ENCODE results near the gene CEP164. TPM values are rescaled to one million over a fixed set of nuclear protein-coding genes. Genes with fewer than 3 reads are reported as not detected.
"Not testable (repeated sequence)": the region's sequence is repeated elsewhere in the genome, so short reads cannot be mapped to it uniquely, and the experiment has no call there.

The CEP164 gene
- total RNA-seq, 1 experiment from 2014 or later, result 37.5 TPM

GRCh38 chr11:117438371-117439000, 110.8 kb downstream of the CEP164 start:
- no peak for DNase-seq (ENCODE audit: low read depth)

GRCh38 chr11:117439256-117439655, 111.6 kb downstream of the CEP164 start:
- no peak for DNase-seq (ENCODE audit: low read depth)

DNA sequence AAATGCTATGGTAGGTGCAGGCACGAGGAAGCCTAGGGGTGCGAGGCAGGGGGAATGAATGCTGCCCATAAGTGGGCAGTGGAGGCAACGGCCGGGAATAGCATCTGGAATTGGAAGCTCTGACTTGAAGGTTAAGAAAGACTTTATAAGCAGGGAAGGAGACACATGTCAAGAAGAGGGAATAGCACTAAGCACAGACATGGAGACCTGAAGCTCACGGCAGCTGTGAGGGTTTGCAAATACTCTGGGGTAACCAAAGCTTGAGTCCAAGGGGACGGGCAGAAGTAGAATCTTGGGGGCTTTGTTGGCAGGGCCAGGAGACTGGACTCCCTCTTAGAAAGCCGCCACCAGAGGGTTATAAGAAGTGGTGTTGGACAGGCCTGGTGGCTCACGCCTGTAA, 112.6 kb downstream of the CEP164 start:
- DNase-seq (ENCODE audit: low read depth), result no peak

DNA sequence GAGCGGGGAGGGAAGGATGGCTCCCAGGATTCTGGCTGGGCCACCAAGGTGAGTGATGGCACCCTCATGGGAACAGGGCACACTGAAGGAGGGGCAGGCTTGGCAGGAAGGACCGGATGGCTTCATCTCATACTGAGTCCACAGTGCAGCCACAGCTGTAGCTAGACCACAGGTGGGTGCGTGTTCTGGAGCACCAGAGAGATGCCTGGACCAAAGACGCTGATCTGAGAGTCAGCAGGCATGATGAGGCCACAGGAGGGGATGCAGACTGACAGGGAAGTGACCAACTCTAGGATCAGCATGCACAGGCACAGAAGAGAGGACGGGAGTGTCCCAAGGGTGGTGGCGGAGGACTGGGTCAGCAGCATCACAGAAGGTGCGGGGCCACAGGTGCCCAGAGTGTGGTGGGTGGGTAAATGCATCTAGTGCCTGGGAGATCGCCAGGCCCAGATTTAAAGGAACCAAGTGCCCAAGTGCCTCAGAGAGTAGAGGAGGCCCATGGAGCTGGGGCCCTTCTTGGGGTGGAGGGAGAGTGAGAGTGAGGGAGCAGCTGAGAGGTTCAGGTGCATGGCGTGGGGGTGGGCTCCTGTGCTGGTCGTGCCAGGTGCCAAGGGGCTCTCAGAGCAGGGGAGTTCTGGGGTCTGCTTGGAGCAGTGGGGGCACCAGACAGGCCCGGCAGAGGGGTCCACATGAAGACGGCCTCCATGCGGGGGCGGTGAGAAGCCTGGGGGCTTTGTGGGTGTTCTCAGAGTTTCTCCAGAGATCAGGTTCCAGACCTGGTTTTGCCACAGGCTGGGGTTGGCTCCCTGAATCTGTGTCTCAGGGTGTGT, 113.7 kb downstream of the CEP164 start:
- DNase-seq (ENCODE audit: low read depth), result no peak

GRCh38 chr11:117442049-117442868, 114.6 kb downstream of the CEP164 start:
- DNase-seq (ENCODE audit: low read depth), result no peak

DNA sequence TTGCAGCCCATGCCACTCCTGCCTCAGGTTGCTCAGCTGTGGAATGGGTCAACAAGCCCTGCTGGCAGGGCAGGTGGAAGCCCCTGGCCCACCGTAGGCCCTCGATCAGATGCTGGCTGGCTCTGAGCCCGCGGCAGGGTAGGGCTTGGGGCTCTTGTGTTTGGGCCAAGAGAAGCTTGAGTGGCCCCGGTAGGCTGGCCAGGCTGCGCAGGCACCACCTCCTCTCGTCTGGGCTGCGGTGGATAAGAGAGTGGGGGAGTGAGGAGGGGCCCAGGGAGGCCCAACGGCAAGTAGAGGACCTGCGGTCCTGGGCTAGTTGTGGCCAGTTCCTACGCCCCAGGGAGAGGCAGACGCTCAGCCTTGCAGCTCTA, 115.2 kb downstream of the CEP164 start:
- no peak for DNase-seq (ENCODE audit: low read depth)

GRCh38 chr11:117443266-117444186, 115.9 kb downstream of the CEP164 start:
- DNase-seq (ENCODE audit: low read depth), result peak; percentile 15

- no peak for DNase-seq (ENCODE audit: low read depth)
Measured at GRCh38 chr11:117444256-117444655, 116.6 kb downstream of the CEP164 start.

GRCh38 chr11:117444711-117445658, 117.3 kb downstream of the CEP164 start:
- no peak for DNase-seq (ENCODE audit: low read depth)

DNA sequence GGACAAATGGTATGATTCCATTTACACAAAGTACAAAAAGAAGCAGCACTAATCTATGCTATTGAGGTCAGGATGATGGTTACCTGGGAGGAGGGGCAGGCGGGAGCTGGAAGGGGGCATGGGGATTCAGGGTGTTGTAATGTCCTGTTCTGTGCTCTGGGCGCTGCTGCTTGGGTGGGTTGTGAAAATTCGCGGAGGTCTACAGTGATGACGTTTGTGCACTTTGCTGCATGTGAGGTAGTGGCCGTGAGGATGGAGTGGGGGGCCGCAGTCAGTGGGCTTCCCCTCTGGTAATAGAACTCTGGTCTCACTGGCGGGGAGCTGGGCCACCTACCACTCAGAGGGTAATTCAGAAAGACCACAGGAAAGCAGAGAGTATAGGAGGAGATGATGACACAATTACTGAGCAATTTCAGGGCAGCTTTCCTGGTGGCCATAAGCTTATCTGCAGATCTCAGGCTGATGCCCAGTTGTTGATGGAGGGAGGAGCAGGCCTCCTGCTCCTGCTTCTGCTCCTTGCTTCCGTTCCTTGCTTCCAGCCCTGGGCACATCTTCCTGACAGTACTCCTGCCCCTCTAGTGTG, 121.5 kb downstream of the CEP164 start:
- no peak for DNase-seq (ENCODE audit: low read depth)

DNA sequence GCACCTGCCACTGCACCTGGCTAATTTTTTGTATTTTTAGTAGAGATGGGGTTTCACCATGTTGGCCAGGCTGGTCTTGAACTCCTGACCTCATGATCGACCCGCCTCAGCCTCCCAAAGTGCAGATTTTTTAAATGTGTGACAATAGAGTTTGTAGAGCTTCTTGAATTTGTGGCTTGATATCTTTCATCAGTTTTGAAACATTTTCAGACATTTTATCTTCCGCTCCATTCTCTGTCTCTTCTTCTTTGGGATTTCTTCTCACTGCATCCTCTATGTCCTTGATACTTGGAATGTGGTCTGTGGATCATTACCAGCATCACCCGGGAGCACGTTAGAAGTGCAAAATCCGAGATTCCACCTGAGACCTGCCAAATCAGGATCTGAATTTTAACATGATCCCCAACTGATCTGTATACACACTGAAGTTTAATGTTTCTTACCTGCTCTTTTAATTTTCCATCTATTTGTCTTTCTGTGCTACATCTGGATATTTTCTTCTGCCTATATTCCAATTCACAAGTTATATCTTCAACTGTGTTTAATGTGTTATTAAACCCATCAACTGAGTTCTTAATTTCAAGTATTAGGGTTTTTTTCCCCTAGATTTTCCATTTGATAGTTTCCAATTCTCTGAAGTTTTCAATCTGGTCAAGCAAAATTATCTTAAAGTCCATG, 126.4 kb downstream of the CEP164 start:
- no peak for DNase-seq (ENCODE audit: low read depth)

DNA sequence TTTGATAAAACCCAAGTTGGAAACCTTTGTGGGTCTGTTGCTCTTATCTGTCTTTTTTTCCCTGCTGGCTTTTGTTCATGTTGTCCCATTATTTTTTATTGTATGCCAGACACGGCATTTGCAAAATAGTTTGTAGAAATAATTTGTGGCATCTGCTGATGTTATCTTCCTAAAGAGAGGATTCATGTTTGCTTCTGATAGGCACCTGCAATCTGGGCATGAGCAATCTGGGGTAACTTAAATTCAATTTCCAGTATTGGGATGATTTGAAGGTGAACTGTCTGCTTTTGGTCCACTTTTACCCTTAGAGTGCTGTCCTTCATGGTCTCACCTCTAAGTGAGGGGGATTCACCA, 126.9 kb downstream of the CEP164 start:
- DNase-seq (ENCODE audit: low read depth), result no peak

GRCh38 chr11:117456027-117456720, 128.5 kb downstream of the CEP164 start:
- DNase-seq (ENCODE audit: low read depth), result no peak

DNA sequence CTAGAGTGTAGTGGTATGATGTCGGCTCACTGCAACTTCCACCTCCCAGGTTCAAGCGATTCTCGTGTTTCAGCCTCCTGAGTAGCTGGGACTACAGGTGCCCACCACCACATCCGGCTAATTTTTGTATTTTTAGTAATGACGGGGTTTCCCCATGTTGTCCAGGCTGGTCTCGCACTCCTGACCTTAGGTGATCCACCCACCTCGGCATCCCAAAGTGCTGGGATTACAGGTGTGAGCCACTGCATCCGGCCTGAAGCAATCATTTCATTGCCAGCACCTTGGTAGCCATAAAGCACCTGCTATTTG, 129.0 kb downstream of the CEP164 start:
- not testable (repeated sequence) for DNase-seq (ENCODE audit: low read depth)

GRCh38 chr11:117457031-117457785, 129.6 kb downstream of the CEP164 start:
- no peak for DNase-seq (ENCODE audit: low read depth)

- no peak for DNase-seq (ENCODE audit: low read depth)
Measured at GRCh38 chr11:117457835-117458234, 130.2 kb downstream of the CEP164 start.

- peak; percentile 23 for DNase-seq (ENCODE audit: low read depth)
Measured at GRCh38 chr11:117458275-117459122, 130.8 kb downstream of the CEP164 start.

Data from LHCN-M2 (cell line).